Measurements from ENCODE around the gene PLAC9. TPM values are rescaled to one million over a fixed set of nuclear protein-coding genes. Genes with fewer than 3 reads are reported as not detected.
"Not testable (repeated sequence)": the region's sequence is repeated elsewhere in the genome, so short reads cannot be mapped to it uniquely, and the experiment has no call there.

Gene PLAC9, protein sequence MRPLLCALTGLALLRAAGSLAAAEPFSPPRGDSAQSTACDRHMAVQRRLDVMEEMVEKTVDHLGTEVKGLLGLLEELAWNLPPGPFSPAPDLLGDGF
- 59.1 TPM for polyA plus RNA-seq (ENCODE audit: insufficient read length)

DNA sequence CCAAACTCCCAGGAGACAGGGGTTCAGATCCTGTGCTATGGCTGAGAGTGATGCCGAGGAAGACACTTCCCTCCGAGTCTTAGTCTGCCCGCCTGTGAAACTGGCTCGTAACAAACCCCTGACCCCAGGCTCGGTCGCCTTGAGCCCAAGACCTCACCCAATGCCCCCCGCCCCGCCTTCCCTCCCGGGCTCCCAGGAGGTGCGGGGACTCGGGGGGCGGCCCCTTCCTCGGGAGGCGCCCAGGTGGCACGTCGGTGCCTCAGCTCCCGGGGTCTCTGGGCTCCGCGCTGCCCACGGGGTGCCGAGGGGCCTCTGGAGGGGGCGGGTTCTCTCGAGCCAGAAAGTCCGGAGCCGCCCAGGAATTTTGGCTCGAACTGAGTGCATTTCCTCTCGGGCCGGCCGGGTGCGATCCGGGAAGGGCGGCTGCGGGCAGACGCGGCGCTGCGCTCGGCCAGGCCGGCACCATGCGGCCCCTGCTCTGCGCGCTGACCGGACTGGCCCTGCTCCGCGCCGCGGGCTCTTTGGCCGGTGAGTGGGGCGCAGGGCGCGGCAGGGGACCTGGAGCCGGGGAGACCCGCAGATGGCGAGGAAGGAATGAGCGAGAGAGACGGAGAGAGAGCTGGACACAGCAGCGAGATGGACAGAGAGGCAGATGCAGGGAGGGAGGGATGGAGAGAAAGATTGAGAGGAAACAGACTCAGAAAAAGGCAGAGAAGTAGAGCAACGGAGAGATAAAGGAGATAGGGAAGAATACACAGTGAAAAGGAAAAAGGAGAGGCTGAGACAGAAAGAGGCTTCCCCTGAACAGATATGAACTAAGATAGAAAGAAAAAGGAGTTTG, at the start of gene PLAC9:
Gene PLAC9, plus strand, starts transcription at position 432 of the 841 bp plus-strand sequence. Its CDS starts 33 bp downstream, at position 465.
- DNase-seq (ENCODE audit: low read depth), result no peak

DNA sequence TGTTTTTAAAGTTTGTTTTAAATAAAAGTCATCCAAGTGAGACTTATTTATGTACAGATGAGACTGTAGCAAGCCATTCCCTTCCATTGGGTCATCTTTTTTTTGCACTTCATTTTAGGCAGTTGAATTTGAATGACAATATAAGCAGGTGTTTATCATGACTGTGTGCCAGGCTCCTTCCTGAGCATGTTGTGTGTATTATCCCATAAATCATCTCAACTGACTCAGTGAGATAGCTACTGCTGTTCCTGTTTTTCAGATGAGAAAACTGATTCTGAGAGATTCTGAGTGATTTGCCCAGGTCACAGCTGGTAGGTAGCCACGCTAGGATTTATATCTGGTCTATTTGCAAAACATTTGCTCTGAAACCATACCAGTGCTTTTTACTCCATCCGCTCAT, 42.4 kb upstream of the PLAC9 start:
- DNase-seq (ENCODE audit: low read depth), result no peak

DNA sequence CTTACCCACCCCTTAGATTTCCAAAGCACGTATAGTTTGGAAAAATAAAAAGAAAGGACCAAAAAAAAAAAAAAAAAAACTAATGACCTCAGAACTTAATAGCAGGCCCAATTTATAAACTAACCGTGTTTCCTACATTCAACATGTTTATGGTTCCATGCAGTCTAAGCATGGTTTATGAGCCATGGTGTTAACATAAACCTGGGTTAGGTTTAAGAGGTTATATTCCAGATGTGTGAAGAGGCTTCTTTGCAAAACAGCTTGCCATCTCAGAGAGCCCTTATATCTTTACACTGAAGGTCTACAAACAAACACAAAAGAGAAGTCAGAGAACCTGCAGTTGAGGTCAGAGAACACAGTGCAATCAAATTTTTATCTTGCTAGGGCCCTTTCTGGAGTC, 38.3 kb upstream of the PLAC9 start:
- no peak for DNase-seq (ENCODE audit: low read depth)

GRCh38 chr10:80098272-80098671, 34.3 kb upstream of the PLAC9 start:
- not testable (repeated sequence) for DNase-seq (ENCODE audit: low read depth)

DNA sequence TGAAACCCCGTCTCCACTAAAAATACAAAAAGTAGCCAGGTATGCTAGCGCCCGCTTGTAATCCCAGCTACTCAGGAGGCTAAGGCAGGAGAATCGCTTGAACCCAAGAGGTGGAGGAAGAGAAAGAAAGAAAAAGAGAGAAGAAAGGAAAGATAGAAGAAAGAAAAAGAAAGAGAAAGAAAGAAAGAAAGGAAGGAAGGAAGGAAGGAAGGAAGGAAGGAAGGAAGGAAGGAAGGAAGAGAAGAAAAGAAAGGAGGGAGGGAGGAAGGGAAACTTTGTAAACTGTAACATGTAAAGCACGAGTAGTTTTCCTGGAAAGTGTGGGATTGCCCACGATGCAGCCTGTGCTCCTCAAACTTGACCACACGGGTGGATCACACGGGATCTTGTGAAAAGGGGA, 33.2 kb upstream of the PLAC9 start:
- DNase-seq (ENCODE audit: low read depth), result not testable (repeated sequence)

GRCh38 chr10:80100116-80100515, 32.4 kb upstream of the PLAC9 start:
- no peak for DNase-seq (ENCODE audit: low read depth)

GRCh38 chr10:80100861-80101695, 31.5 kb upstream of the PLAC9 start:
- no peak for DNase-seq (ENCODE audit: low read depth)

DNA sequence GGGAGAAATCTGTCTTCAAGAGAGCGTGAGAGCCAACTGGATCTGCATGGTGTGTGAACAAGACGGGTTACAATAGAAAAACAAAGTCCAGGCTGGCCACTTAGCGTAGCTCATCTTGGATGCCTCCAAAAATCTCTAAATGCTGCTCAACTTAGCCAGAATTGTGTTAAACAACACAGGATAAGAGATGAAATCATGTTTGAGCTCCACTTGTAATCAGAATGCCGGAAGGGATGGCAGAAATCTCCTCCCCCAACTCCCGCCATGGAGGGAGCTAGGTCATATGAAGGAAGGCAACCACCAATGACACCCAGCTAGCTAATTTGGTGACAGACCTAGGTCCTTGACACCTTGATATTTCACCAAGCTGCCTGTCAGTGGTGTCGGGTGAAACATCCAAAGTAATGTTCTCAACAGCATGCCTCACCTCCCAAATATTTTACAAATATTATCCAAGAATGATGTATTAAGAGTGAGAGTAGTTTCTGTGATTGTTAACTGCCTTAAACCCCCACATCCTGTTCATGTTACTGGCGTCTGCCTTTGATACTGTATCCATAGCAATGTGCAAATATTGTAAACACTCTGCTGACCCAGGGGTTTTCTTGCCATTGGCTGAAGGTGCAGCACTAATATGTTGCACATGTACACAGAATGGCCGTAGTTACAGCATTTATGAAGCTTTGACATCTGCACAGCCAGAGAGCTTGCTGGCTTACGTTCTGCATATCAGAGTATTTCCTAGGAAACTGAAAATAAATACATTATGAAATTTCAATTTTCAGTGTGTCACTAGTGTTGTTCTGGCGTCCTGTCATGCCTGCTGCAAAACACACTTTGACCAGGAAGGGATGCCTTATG, 28.2 kb upstream of the PLAC9 start:
- DNase-seq (ENCODE audit: low read depth), result peak; percentile 97

- no peak for DNase-seq (ENCODE audit: low read depth)
Measured at GRCh38 chr10:80108576-80109239, 23.8 kb upstream of the PLAC9 start.

- no peak for DNase-seq (ENCODE audit: low read depth)
Measured at GRCh38 chr10:80110986-80111385, 21.5 kb upstream of the PLAC9 start.

- no peak for DNase-seq (ENCODE audit: low read depth)
Measured at GRCh38 chr10:80118669-80119068, 13.9 kb upstream of the PLAC9 start.

DNA sequence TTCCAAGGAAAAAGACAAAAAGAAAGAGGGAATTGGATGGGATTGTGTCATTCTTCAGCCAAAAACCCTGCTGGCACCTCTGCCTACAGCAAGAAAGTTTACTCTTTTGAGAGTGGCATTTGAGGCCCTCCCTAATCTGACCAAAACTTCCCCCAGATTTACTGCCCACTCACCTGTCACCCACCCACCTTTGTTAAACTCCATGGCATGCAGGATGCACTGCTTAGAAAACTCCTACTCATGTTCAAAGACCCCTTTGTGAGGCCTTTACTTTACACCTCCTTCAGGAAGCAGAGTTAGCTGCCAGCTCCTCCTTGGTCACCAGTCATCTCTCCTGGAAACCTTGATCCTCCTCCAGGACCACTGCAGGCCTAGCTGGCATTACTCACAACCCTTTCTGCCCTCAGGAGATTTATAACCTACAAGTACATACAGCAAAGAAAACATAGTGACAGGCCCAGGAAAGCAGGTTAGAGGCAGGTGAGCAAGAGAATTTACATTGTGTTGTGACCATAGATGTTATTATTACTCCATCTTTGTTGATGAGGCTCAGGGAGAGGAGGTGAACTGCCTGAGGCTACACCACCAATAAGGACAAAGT, 10.3 kb upstream of the PLAC9 start:
- no peak for DNase-seq (ENCODE audit: low read depth)

DNA sequence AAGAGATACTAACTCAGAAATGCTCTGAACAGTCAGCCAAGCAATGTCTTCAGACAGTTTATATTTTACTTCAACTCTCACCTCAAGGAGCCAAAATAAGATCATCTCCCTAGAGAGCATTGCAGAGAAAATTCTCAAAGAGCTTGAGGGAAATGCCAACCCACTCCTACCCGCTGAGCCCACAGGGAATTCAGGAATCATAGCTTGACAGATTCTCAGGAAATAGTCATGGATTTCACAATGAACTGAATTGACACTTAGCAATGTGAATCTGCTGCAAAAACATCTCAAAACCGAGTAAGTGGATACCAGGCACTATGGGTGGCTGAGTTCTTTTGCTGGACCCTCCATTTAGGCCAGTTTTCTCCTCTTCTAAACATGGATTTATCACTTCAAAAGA, 9.8 kb upstream of the PLAC9 start:
- no peak for DNase-seq (ENCODE audit: low read depth)

DNA sequence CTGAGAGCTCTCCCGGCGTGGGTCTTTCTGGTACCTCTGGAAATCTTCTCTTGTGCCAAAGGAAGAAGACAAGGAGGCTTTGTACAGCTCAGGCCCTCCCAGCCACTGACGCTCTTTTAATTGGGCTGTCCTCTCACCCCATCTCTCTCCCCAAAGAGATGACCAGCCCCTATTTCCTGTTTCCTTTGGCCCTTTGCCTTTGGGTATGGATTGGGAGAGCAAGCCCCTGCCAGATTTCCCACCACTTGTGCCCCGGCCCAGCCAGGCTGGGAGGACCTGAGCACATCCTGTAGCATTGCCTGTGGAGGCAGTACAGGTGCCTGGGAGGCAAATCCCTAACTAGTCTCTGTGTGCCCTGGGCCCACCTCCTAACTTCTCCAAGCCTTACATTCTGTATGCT, 5.7 kb upstream of the PLAC9 start:
- DNase-seq (ENCODE audit: low read depth), result no peak

- DNase-seq (ENCODE audit: low read depth), result no peak
Measured at GRCh38 chr10:80131499-80131901, 1.0 kb upstream of the PLAC9 start.

- DNase-seq (ENCODE audit: low read depth), result no peak
Measured at GRCh38 chr10:80133206-80133605, 676 bp downstream of the PLAC9 start.

DNA sequence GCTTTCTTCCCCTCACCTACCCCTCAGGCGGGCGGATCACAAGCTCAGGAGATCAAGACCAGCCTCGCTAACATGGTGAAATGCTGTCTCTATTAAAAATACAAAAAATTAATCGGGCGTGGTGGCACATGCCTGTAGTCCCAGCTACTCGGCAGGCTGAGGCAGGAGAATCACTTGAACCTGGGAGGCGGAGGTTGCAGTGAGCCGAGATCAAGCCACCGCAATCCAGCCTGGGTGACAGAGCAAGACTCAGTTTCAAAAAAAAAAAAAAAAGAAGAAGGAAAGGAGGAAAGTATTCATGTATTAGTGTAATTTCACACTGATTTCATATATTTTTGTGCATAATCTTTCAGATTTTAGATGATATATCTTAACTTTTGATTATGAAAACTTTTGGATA, 1.2 kb downstream of the PLAC9 start:
- not testable (repeated sequence) for DNase-seq (ENCODE audit: low read depth)

DNA sequence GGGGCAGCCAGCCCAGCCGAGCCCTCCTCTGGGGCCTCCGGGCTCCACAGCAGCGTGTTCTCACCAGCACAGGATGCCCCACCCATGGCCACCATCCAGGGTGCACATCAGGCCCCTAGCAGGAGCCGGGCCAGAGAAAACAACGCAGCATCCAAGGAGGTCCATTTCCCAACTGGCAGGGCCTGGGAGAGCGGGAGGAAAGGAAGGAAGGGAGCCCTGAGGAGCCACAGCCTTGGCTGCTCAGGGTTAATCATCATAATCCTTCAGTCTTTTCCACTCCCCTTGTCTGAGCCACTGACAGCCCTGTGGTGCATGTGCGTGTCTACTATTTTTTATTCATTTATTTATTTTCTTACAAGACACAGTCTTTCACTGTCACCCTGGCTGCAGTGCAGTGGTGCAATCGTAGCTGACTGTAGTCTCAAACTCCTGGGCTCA, 3.6 kb downstream of the PLAC9 start:
- DNase-seq (ENCODE audit: low read depth), result no peak

- DNase-seq (ENCODE audit: low read depth), result no peak
Measured at GRCh38 chr10:80137031-80137862, 4.7 kb downstream of the PLAC9 start.

DNA sequence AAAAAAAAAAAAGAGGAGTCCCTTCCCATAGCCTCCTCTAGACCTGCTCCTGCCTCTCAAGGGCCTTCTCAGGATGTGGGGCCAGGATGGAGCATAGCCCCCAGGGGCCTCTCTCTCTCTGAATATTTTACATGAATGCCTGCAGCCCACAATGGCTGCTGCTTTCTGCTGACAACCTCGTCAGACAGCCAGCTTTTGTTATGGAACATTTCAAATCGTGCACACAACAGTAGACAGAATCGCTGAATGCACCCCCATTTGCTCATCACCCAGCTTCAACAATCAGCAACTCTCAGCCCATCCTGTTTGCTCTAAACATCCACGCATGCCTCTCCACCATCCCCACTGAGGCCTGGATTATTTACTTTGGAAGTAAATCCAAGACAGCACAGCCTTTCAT, 5.4 kb downstream of the PLAC9 start:
- no peak for DNase-seq (ENCODE audit: low read depth)
